NCI-H2171 (cell line): ENCODE results near the gene NEK4.
A peak's percentile ranks its signal among the peaks of the same experiment; 100 is the strongest.
"Not testable (repeated sequence)": the region's sequence is repeated elsewhere in the genome, so short reads cannot be mapped to it uniquely, and the experiment has no call there.

Experiments used
- DNase-seq: peaks from one replicate; lab custom pipeline; 2025; lab: John Stamatoyannopoulos, UW

NEK4 gene

DNA sequence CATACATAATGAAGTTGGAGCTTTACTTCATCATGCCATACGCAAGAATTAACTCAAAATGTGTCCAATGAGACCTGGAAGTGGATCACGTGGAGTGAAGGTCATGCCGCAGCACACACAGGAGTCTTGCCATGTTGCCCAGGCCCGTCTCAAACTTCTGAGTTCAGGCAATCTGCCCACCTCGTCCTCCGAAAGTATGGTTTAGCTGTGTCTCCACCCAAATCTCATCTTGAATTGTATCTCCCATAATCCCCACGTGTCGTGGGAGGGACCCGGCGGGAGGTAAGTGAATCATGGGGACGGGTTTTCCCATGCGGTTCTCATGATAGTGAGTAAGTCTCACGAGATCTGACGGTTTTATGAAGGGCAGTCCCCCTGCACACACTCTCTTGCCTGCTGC is 39.1 kb downstream of the NEK4 start:
- DNase-seq = no peak

- no peak for DNase-seq
Observed at GRCh38 chr3:52730681-52731080, 40.1 kb downstream of the NEK4 start.

GRCh38 chr3:52728753-52729152 is 42.0 kb downstream of the NEK4 start:
- not testable (repeated sequence) for DNase-seq

DNA sequence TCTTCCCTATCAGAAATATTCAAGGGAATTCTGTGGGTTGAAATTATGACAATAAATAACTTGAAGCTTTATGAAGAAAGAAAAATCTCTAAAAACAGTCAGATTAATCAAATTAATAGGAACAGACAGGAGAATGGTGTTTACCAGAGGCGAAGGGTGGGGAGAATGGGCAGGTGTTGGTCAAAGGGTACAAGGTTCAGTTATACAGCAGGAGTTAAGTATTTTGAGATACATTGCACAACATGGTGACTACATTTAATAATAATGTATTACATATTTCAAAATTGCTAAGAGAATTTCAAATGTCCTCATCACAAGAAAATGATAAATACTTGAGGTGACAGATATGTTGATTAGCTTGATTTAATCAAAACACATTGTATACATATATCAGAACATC is 46.2 kb downstream of the NEK4 start:
- DNase-seq = no peak

DNA sequence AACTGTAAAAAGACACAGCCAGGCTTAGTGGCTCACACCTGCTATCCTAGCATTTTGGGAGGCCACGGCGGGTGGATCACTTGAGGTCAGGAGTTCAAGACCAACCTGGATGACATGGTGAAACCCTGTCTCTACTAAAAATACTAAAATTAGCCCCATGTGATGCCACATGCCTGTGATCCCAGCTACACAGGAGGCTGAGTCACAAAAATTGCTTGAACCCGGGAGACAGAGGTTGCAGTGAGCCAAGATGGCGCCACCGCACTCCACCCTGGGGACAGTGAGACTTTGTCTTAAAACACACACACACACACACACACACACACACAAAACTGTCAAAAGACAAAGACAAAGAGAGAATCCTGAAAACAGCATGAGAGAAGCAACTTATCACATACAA is 46.8 kb downstream of the NEK4 start:
- no peak for DNase-seq

DNA sequence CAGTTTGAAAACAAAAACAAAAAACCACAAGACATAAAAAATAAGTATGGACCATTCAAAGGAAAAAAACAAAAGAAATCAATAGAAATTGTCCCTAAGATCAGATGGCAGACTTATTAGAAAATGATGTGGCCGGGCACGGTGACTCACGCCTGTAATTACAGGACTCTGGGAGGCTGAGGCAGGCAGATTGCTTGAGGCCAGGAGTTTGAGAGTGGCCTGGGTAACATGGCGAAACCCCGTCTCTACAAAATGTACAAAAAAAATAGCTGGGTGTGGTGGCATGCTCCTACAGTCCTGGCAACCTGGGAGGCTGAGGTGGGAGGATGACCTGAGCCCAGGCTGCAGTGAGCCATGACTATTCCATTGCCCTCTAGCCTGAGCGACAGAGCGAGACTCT is 48.2 kb downstream of the NEK4 start:
- DNase-seq = no peak

DNA sequence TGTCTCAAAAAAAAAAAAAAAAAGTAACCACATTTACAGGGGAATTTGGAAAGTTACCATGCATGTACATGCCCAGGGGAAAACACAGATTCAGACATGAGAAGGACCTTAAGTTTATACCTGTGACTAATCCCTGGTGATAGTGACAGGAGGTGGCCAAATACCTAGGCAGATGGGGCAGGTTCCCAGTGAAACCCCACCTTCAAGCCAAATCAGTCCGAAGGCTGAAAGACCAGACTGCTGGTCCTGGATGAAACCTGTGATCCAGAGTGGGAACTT is 49.1 kb downstream of the NEK4 start:
- no peak for DNase-seq

DNA sequence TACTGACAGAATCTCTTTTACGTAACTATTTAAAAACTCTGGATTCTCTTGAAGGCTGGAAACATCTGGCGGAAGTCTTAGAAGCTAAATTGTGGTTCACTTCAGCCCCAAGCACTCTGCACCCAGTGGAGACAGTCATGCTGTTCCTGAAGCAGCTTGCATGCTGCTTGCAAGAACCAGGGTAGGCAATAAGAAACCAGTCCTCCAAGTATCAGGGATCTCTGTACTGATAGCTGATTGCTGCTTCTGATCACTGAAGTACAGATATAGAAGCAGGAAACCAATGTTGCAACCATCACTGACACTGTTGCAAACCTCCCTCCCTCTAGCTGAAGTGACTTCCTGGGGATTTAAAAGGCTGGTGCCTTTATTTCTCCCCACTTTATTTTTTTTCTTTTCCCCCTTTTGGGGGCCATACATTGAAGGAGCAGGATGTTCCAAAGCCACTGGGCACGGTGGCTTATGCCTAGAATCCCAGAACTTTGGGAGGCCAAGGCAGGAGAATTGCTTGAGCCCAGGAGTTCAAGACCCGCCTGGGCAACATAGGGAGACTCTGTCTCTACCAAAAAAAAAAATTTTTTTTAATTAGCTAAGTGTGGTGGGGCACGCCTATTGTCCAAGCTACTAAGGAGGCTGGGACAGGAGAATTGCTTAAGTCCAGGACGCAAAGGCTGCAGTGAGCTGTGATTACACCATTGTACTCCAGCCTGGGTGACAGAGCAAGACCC is 49.6 kb downstream of the NEK4 start:
- DNase-seq = no peak

DNA sequence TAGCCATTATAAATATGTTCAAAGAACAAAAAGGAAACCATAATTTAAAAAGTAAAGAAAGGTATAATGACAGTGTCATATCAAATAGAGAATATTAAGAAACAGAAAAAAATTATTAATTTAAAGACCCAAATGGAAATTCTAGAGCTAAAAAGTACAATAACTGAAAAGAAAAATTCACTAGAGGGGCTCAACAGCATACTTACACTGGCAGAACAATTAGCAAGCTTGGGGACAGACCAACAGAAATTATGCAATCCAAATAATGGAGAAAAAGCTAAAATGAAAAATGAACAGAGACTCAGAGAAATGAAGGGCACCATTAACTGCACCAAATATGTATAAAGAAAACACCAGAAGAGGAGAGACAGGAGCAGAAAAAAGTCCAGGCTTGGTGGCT is 51.1 kb downstream of the NEK4 start:
- no peak for DNase-seq

DNA sequence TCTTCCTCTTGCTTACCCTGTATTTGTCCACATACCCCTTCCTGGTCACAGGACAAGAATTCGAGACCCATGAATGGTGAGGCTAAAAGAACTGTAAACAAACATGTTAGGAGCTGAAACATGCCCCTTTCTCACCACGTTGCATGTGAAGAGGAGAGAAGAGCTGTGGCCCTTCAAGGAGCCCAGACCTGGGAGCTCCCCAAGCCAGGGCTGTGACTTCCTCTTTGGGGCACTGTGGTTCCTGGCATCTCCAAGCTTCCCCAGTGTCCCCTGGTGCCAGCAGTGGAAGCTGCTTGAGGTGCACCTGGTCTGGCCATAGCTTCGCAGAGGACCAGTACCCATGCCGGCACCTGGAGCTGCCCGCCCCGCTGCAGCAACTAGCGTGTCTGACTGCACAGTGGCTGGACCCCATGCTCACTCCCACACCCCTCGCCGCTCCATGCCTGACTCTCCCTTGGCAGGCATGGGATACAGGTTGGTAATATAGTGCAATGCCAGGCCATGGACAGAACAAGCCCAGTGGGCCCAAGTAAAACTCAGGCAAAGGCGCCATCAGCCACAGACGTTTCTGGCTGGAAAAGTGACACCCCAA is 54.9 kb downstream of the NEK4 start:
- DNase-seq = no peak

GRCh38 chr3:52714335-52715302 is 56.1 kb downstream of the NEK4 start:
- DNase-seq = no peak

DNA sequence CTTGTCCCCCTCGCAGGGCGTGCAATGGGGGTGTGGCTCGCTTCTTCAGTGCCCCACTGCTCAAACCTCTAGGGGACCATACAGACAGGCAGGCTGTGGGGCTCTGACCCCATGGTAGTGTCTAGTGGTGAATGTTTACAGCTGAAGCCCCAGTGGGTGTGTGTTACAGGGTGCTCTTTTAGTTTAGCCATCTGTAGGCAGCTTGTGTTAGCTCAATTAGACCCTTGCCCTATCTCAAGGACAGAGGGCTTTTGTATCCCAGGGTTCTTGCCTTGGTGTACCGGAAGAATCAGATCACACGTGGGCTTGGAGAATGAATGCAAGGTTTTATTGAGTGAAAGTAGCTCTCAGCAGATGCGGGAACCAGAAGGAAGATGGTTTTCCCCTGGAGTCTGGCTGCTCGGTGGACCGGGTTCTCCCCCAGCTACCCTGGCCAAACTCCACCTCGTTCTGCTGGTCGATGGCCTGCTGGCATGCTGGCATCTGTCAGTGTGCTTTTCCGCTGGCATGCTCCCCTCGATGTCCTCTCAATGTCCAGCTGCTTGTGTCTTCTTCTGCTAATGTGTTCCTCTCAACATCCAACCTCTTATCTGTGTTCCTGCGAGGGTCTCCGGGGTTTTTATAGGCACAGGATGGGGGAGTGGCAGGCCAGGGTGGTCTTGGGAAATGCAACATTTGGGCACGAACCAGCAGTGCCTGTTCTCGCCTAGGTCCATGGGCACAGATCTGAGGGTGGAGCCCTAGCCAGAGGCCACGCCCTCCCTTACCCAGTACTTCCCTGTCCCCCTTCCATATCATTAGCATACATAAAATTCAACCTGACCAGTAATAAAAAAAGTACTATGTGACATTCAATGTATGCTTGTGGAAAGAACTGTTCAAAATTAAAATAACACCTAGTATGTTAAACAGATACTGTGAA is 58.2 kb downstream of the NEK4 start:
- no peak for DNase-seq

- DNase-seq = no peak
Observed at GRCh38 chr3:52710512-52710911, 60.2 kb downstream of the NEK4 start.

DNA sequence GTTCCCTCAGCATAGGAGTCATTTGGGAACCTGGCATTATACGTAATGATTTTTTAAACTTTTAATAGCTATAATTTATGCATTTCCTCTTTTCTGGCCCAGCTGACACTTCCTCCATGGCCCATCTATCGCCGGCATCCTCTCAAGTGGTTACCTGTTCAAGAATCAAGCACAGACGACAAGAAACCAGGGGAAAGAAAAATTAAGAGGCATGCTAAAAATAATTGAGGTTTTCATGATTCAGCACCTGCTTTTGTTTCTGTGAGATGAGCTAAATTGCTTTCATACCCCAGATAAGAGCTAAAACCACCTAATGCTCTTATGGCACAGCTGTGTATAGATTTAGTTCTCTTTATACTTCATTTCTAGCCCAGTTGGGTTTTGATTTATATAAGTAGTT is 63.2 kb downstream of the NEK4 start:
- DNase-seq = no peak

- DNase-seq = peak; percentile 55
Observed at GRCh38 chr3:52705688-52706686, 64.8 kb downstream of the NEK4 start, which contains the start of the genes GLT8D1 and SPCS1. GLT8D1 (minus strand) TSS chr3:52705791; CDS start chr3:52700460, 5,331 bp downstream. SPCS1 (plus strand) TSS chr3:52706106; CDS start chr3:52706247, 141 bp downstream.

DNA sequence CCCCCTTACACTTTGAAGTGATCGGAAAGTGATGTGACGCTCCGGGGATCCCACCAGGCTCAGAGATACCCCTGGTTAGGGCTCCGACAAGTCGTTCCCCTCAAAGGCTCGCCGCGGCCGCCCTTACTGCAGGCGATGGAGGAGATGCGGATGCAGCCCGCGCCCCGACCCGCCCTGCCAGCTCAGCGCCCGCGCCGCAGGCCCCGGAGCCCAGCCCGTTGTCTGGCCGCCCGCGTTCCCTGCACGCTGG is 65.4 kb downstream of the NEK4 start:
- DNase-seq = peak; percentile 31

DNA sequence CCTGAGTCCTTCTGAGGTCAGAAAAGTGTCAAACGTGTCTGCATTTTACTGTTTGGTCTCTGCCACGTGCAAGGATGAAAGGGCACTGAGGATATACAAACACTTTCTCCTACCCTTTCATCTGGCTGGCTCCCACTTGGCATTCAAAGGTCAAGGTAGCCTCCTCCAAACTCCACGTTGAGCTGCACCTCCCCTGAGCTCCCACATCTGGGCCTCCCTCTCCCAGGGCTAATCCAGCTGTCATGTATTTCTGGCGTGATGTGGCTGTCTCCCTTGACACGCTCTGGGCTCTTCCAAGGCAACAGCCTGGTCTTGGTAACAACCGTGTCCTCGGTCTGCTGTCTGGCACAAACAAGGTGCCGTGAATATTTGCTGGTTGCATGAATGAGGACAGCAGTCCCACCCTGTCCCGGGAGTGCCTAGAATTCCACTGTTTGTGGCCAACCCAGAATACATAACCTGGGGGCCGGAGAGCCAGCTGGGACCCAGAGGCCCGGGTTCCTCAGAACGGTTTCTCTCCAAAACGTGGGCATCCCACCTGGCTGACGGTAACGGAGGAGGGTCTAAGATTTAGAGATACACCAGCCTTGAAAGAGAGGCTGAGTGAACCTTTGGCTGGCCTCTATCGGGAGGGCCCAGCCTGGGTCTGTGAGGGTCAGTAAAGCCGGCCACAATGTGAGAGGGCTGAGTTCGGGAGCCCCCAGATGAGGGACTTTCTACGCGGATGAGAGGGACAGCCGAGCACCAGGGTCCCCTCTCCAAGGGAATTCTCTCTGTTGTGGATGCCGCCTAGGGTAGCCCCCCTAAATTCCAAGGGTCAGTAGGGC is 65.9 kb downstream of the NEK4 start:
- DNase-seq = no peak

GRCh38 chr3:52703341-52703740 is 67.4 kb downstream of the NEK4 start:
- DNase-seq = no peak

DNA sequence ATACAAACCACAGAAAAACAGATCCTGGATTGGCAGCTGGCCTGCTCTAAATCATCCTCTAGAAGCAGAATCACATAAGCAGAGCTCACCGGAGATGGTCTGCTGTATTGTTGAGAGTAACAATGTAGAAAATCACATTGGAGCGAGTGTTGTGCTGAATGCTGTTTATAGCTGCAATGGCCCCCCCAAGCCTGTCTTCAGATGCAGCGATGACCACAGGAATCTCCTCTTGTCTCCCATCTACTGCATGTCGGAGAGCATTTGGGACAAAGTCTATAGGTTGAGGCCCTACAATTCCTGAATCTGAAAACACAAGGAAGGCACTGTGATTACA is 73.1 kb downstream of the NEK4 start:
- DNase-seq = no peak
